ENCODE results near the gene IFNB1. TPM values are rescaled to one million over a fixed set of nuclear protein-coding genes. Genes with fewer than 3 reads are reported as not detected.

The IFNB1 gene
- polyA plus RNA-seq, 1 donor: not detected

DNA sequence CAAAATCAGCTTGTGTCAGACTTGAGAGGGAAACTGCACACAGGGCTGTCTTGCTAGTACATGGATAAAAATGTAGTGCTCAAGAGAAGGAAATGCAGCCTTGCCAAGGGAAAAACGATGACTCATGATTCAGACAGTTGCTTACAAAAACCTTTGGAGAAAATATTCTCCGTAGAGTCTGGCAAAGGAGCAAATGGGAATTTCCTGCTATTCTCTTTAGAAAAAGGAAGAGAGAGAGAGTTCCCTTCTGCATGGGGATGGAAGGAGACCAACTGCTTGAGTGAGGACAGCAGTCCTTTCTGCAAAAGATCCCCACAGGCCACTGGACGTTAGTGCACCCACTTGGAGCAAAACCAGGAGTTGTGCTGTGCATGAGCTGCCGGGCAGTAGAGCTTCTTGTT is 7.6 kb downstream of the IFNB1 start:
- DNase-seq: peak; percentile 24

DNA sequence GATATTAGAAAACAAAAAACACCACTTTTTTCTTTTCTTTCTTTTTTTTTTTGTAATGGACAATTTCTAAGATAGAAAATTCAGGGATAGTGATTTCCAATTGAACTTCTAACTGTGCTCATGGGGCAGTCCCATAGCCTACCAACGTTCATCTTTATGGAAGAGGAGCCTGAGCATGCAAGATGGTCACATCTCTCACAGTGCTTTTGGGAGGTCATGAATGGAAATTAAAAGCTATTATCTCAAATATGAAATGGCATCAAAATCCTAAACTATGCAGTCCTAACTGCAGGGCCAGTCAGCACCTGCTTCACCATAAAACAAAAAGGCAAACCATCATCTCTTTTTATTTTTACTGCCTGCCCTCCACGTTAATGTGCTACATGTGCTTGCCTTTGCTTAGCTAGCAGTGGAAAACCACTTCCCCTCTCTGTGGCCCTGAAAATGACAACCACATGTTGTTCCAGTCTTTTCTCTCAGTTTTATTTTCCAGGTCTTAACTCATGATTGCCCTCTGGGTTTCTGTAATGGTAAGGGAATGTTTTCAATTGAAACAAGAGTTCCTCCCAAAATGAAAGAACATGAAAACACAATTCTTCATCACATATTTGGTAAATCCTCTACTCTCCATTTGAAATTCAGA is 16.7 kb downstream of the IFNB1 start:
- no peak for DNase-seq

DNA sequence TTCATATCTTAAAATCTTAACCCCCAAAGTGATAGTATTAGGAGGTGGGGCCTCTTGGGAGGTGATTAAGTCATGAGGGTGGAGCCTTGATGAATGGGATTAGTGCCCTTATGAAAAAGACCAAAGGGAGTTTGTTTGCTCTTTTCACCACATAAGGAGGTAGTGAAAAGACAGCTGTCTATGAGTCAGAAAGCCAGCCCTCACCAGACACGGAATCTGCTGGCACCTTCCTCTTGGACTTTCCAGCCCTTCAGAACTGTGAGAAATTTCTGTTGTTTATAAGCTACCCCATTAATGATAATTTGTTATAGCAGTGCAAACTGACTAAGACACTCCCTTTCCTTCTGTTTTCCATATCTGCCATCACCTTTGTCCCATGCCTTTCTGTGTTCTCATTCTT is 20.8 kb downstream of the IFNB1 start:
- no peak for DNase-seq

DNA sequence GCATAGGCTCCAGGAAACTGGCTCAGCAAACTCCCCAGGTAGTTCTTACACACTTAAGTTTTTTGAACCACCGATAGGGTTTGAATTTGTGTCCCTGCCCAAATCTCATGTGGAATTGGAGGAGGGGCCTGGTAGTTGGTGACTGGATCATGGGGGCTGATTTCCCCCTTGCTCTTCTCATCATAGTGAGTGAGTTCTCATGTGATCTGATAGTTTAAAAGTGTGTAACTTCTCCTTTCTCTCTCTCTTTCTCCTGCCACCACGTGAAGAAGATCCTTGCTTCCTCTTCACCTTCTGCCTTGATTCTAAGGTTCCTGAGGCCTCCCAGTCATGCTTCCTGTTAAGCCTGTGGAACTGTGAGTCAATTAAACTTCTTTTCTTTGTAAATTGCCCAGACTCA is 23.9 kb downstream of the IFNB1 start:
- DNase-seq: no peak

GRCh38 chr9:21047281-21047691 is 30.5 kb downstream of the IFNB1 start:
- DNase-seq: no peak

DNA sequence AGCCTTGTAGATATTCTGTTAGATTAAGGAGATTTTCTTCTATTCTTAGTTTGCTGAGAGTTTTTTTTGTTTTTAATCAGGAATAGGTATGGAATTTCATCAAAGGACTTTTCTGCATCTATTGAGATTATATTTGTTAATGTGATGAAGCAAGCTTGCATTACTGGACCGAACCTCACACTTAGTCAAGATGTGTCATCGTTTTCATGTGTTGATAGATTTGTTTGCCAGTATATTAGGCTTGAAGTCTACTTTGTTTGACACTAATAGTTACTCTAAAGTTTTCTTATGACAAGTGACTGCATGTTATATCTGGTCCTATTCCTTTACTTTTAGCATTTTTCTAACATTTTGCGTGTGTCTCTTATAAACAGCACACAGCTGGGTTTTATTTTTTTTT is 33.9 kb downstream of the IFNB1 start:
- DNase-seq: no peak

DNA sequence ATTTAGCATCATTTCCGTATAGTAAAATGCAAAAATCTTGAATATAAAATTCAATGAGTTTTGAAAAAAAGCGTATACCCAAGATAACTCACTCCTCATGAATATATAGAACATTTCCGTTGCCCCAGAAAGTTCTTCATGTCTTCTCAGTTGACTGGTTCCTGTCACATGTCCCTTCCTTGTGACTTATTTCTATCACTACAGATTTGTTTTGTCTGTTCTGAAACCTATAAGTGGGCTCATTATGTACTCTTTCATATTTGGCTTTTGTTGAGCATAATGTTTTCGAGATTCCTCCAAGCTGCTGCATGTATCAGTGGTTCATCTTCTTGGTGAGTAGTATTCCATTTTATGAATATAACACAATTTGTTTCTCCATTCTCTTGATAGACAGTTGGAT is 35.3 kb downstream of the IFNB1 start:
- no peak for DNase-seq

DNA sequence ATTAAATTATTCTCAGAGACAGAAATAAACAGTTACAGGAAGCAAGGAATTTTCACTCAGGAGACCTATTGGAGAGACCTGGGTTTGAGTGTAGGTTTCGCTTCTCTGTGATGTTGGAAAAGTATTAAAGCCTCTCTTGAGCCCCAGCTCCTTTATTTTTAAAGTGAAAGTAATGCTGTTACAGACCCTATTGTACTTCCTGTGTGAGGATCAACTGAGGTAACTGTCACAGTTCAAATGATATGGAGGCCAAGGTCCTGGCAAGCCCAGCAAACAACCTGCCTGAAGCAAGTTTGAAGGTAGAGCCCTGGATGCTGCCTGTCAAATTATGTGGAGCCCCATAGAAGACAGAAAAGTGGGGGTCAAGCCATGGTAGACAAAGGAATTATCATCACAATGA is 38.4 kb downstream of the IFNB1 start:
- DNase-seq: no peak

GRCh38 chr9:21037278-21037677 is 40.5 kb downstream of the IFNB1 start:
- no peak for DNase-seq

DNA sequence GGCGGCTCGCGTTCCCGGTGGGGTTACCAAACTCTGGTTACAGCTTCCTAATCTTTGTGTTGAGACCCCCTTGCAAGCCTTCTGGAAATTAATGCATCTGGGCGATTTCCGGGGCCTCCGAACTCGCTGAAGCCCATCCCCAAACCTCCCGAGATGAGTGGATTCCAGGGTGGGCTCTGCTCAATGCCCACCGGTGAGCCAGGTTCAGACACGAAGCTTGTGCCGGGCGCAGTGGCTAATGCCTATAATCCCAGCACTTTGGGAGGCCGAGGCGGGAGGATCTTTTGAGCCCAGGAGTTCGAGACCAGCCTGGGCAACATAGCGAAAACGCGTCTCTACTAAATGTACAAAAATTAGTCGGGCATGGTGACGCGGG is 45.9 kb downstream of the IFNB1 start:
- no peak for DNase-seq

DNA sequence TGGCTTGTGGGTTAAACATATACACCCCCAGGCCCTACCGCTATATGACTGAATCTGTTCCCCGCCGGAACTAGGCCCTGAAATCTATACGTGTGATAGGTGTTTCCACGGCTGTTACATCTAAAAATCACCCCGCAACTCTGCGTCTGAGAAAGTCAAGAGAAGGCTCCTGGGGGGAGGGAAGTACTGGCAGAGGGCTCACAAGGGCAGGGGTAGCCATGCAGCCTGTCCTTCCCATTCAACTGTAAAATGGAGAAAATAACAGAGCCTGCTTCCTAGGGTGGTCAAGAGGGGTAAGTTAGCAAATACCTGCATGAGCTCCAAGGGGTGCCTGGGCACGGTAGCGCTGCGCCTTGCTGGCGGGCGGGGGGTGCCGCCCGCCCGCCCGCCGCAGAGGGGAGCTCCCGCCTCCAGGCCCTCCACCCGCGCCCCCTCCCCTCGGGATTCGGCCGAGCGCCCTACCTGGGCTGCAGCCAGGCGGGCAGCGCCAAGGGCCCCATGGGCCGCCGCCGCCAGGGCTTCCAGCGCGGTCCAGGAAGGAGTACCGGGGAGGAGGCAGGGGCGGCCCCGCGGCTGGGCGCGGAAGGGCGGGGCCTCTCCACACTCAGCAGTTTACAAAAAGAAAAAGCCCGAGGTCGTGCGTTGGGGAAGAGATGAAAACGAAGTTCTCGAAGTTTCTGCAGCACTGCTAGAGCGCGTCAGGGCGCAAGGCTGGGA is 46.5 kb downstream of the IFNB1 start, which contains the start of gene HACD4:
Gene HACD4 (minus strand): TSS at position 550 of the 717 bp plus-strand sequence. CDS start 50 bp downstream, at position 500.
- peak; percentile 50 for DNase-seq

DNA sequence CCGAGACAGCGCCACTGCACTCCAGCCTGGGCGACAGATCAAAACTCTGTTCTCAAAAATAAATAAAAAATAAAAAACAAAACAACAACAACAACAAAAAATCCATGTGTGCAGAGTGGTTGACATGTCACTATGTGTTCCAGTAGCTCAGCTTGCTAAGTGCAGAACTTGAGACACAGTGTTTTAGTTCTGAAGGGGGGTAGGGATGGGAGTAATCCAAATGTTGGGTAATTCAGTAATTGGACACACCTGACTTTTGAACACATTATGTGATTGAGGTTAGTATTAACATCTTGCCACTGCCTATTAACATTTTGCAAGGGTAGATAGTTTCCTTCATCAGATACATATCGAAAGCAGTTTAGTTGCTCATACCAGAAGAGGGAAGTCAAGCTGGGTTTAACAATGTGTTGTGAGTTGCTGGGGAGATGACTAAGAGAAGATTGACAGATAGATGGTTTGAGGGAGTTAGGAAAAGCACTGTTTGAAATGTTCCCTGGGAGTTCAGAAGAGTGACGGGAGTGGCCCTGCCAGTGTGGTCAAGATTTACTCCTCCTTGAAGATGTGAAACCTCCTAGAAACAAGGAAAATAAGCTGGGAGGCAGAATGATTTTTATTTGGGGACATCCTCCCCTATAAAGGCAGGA is 47.2 kb downstream of the IFNB1 start:
- DNase-seq: no peak

- no peak for DNase-seq
Measured at GRCh38 chr9:21029661-21030060, 48.1 kb downstream of the IFNB1 start.

- no peak for DNase-seq
Measured at GRCh38 chr9:21028466-21028865, 49.3 kb downstream of the IFNB1 start.

DNA sequence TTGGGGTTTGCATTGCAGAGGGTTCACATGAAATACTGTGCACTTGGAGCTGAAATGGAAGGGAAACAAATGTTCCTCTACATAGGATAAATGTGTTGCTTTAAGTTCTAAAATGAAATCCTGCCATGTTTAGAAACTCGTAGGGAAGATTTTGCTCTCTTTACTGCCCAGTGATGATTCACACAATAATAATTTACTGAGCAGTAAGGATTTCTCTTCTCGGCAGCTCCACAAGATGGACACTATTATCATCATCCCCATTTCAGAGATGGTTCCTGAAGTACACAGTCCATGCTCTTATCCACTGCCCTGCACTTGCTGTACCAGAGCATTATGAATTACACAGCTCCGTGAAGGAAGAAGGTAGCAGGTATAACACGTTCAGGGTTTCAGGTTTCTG is 50.4 kb downstream of the IFNB1 start:
- DNase-seq: no peak

Other genes with a start within 250 kb of the IFNB1 start
- gene HACD4, start 46.3 kb downstream of the IFNB1 start, polyA plus RNA-seq (ENCODE audit: insufficient read length): 3.6 TPM
- not detected for gene IFNW1, start 63.9 kb upstream of the IFNB1 start, polyA plus RNA-seq (ENCODE audit: insufficient read length)
- not detected for gene IFNA21, start 88.7 kb upstream of the IFNB1 start, polyA plus RNA-seq (ENCODE audit: insufficient read length)
- gene IFNA4, start 109.6 kb upstream of the IFNB1 start, polyA plus RNA-seq (ENCODE audit: insufficient read length): not detected
- not detected for gene IFNA7, start 124.3 kb upstream of the IFNB1 start, polyA plus RNA-seq (ENCODE audit: insufficient read length)
- gene IFNA10, start 129.2 kb upstream of the IFNB1 start, polyA plus RNA-seq (ENCODE audit: insufficient read length): not detected
- not detected for gene IFNA16, start 139.4 kb upstream of the IFNB1 start, polyA plus RNA-seq (ENCODE audit: insufficient read length)
- gene IFNA17, start 150.3 kb upstream of the IFNB1 start, polyA plus RNA-seq (ENCODE audit: insufficient read length): not detected
- gene IFNA14, start 162.1 kb upstream of the IFNB1 start, polyA plus RNA-seq (ENCODE audit: insufficient read length): not detected
- not detected for gene IFNA5, start 227.4 kb upstream of the IFNB1 start, polyA plus RNA-seq (ENCODE audit: insufficient read length)

Data from left kidney (tissue), 2 donors.